HG02763 (cell line): ENCODE measurements around the gene ASIC1.

Source experiments
- ATAC-seq: cut with Tn5 transposase; IDR thresholded peaks from one replicate; pipeline ENCODE4 v1.9.1; 2021; ENCODE audit warnings: mild to moderate bottlenecking, moderate library complexity; ENCODE audit not compliant: unreplicated experiment

Gene ASIC1

GRCh38 chr12:50060120-50060468 lies 2.7 kb downstream of the ASIC1 start:
- no peak for ATAC-seq

- no peak for ATAC-seq
Measured at GRCh38 chr12:50061171-50061570, 3.8 kb downstream of the ASIC1 start.

- ATAC-seq, result no peak
Measured at GRCh38 chr12:50061946-50062686, 4.7 kb downstream of the ASIC1 start.

GRCh38 chr12:50062728-50063460 lies 5.5 kb downstream of the ASIC1 start:
- ATAC-seq, result no peak

- ATAC-seq, result no peak
Measured at GRCh38 chr12:50065726-50066310, 8.4 kb downstream of the ASIC1 start.

- ATAC-seq, result no peak
Measured at GRCh38 chr12:50066402-50066801, 9.0 kb downstream of the ASIC1 start.

- ATAC-seq, result no peak
Measured at GRCh38 chr12:50069069-50069468, 11.7 kb downstream of the ASIC1 start.

GRCh38 chr12:50069539-50069938 lies 12.1 kb downstream of the ASIC1 start:
- ATAC-seq, result no peak

GRCh38 chr12:50070314-50071060 lies 13.1 kb downstream of the ASIC1 start:
- ATAC-seq, result no peak

- no peak for ATAC-seq
Measured at GRCh38 chr12:50072198-50072907, 15.0 kb downstream of the ASIC1 start.

- no peak for ATAC-seq
Measured at GRCh38 chr12:50073206-50073605, 15.8 kb downstream of the ASIC1 start.

GRCh38 chr12:50073712-50074111 lies 16.3 kb downstream of the ASIC1 start:
- ATAC-seq, result no peak

GRCh38 chr12:50074936-50075807 lies 17.8 kb downstream of the ASIC1 start:
- ATAC-seq, result peak; percentile 43

- ATAC-seq, result no peak
Measured at GRCh38 chr12:50075808-50076170, 18.4 kb downstream of the ASIC1 start.

- no peak for ATAC-seq
Measured at GRCh38 chr12:50077099-50077498, 19.7 kb downstream of the ASIC1 start.

- no peak for ATAC-seq
Measured at GRCh38 chr12:50078281-50078680, 20.9 kb downstream of the ASIC1 start.

GRCh38 chr12:50079771-50080170 lies 22.4 kb downstream of the ASIC1 start:
- no peak for ATAC-seq

GRCh38 chr12:50081096-50081808 lies 23.9 kb downstream of the ASIC1 start:
- ATAC-seq, result no peak

GRCh38 chr12:50082644-50083043 lies 25.2 kb downstream of the ASIC1 start:
- ATAC-seq, result no peak
